ENCODE data around the gene TSPAN9.

- TF ChIP-seq CTCF (IDR thresholded peaks at IDR 0.05) (no peak), POLR2A (IDR thresholded peaks at IDR 0.05) (no peak), EP300 (IDR thresholded peaks at IDR 0.05) (no peak)
These were observed 130.0 kb downstream of the TSPAN9 start for GRCh38 chr12:3207175-3207574.
